ENCODE measurements around the gene LYPLA2.

DNA sequence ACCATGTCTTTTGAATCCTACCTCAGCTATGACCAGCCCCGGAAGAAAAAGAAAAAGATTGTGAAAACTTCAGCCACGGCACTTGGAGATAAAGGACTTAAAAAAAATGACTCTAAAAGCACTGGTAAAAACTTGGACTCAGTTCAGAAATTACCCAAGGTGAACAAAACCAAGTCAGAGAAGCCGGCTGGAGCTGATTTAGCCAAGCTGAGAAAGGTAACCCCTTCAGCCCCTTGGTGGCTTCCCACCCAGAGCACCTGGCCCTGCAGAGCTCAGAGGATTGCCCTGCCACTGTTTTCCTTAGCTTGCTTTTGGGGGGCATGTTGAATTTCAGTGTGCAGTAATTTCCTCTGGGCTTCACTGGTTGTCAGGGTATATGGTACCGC lies 39.1 kb upstream of the LYPLA2 start:
- TF ChIP-seq, protein P1, sequence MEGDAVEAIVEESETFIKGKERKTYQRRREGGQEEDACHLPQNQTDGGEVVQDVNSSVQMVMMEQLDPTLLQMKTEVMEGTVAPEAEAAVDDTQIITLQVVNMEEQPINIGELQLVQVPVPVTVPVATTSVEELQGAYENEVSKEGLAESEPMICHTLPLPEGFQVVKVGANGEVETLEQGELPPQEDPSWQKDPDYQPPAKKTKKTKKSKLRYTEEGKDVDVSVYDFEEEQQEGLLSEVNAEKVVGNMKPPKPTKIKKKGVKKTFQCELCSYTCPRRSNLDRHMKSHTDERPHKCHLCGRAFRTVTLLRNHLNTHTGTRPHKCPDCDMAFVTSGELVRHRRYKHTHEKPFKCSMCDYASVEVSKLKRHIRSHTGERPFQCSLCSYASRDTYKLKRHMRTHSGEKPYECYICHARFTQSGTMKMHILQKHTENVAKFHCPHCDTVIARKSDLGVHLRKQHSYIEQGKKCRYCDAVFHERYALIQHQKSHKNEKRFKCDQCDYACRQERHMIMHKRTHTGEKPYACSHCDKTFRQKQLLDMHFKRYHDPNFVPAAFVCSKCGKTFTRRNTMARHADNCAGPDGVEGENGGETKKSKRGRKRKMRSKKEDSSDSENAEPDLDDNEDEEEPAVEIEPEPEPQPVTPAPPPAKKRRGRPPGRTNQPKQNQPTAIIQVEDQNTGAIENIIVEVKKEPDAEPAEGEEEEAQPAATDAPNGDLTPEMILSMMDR (IDR thresholded peaks at IDR 0.05; ENCODE audit: extremely low read depth in 1 of 2, insufficient read depth in 1 of 2, low read depth in 1 of 2, low read length in 2 of 2): no peak
- no peak for TF ChIP-seq POLR2AphosphoS5 (IDR thresholded peaks at IDR 0.05; ENCODE audit: insufficient read depth, low read depth, low read length)
- TF ChIP-seq, protein P2, sequence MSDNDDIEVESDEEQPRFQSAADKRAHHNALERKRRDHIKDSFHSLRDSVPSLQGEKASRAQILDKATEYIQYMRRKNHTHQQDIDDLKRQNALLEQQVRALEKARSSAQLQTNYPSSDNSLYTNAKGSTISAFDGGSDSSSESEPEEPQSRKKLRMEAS (IDR thresholded peaks at IDR 0.05; ENCODE audit: insufficient read depth, insufficient read length): no peak
- no peak for TF ChIP-seq FOS (IDR thresholded peaks at IDR 0.05; ENCODE audit: borderline replicate concordance, insufficient read depth, low read length)
- no peak for TF ChIP-seq MYC (IDR thresholded peaks at IDR 0.05; ENCODE audit: low read depth, low read length)
- no peak for TF ChIP-seq POLR2A (IDR thresholded peaks at IDR 0.05; ENCODE audit: low read depth, low read length)
- TF ChIP-seq JUN (IDR thresholded peaks at IDR 0.05; ENCODE audit: borderline replicate concordance, insufficient read depth, insufficient read length, low read depth): no peak
